Activated CD4-positive, alpha-beta T cell treated with anti-CD3 and anti-CD28 coated beads, Interleukin-2, amount 50 U/mL, for 48 hours (primary cell): Measurements from ENCODE around the gene RPS15.

ENCODE experiments used
- DNase-seq, 2 experiments: peaks; one replicate each; pipeline ENCODE4 v3.0.0-alpha.2; 2020

RPS15 gene

DNA sequence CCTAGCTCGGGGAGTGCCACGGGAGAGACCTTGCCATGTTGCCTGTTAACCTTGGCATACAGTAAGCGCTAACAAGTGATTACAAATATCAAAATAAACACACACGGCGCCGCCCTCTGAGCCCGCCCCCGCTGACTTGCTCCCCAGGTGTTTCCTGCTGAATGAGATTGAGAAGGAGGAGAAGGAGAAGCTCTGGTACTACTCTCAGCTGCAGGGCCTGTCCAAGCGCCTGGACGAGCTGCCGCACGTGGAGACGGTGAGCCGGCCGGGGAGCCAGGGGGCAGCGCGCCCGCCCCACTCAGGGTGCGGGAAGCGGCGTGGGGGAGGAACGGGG, 16.8 kb downstream of the RPS15 start:
- no peak for DNase-seq

DNA sequence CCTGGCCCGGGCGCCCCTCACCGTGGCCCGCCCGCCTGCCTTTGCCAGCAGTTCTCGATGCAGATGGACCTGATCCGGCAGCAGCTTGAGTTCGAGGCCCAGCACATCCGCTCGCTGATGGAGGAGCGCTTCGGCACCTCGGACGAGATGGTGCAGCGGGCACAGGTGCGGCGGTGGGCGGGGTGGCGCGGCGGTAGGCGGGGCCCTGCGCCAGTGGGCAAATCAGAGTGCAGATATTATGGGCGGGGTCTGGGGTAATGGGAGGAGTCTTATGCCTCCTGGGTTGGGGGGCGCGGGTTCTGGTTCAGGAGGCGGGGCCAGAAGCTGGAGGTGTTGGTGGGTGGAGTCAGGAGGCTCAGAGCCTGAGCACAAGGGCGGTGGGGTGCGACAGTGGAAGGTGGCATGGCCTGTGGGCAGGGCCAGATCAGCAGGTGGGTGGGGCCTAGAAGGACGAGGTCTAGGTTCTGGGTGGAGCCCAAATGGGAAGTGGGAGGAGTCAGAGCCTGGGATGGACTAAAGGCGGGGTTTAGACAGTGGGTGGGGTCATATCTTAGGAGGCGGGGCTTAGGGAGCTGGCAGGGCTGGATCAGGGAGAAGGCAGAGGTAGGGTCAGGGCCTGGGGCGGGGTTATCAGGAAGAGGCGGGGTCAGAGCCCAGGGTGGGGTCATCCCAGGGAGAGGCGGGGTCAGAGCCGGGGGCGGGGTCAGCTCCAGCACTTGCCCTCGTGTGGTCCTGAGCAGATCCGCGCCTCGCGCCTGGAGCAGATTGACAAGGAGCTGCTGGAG, 17.3 kb downstream of the RPS15 start:
- peak; percentile 69 to 75 for DNase-seq

DNA sequence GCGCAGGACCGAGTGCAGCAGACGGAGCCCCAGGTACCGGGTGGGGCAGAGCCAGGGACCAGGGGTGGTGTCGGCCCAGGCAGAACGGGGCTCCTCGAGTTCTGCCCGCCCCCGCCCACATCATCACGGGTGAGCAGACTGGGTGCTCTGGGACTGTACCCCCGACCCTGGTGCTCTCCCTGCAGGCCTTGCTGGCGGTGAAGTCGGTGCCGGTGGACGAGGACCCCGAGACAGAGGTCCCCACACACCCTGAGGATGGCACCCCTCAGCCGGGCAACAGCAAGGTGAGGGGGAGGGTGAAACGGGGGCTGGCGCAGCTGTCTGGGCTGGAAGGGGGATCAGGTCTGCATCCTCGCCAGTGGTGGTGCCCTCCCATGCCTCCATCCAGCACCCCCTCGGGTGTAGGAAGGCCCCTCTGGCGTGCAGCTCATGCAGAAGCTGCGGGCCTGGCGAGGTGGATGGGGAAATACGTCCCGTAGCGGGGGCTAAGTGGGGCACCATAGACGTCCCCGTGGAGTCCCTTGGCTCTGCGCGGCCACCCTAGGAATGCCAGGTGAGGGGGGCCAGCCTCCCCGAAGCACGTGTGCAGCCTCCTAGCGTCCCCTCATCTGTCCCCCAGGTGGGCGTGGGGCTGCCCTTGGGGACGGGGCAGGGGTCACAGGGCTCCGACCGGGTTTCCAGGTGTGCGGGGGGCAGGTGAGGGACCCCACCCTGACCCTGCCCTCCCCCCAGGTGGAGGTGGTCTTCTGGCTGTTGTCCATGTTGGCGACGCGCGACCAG, 18.1 kb downstream of the RPS15 start:
- DNase-seq: no peak

DNA sequence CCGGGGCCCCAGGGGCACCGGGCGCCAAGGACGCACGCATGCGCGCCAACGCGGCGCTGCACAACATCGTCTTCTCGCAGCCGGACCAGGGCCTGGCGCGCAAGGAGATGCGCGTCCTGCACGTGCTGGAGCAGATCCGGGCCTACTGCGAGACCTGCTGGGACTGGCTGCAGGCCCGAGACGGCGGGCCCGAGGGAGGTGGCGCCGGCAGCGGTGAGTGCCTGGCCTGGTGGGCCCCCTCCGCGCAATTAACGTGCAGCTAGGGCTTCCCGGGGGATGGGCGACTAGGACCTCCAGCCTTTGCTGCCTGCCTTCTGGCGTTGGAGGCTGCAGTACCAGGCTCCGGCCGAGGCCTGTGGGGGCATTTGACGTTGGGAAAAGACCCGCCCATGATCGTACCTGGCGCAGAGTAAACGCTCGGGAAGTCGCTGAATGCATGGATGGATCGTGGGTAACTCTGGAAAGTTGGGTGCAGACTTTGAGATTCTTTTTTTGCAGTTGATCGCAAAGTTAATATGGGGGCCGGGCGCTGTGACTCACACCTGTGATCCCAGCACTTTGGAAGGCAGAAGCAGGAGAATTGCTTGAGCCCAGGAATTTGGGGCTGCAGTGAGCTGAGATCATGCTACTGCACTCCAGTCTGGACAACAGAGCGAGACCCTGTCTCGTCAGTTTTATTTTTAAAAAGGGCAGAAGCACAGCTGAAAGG, 19.0 kb downstream of the RPS15 start:
- DNase-seq: no peak

DNA sequence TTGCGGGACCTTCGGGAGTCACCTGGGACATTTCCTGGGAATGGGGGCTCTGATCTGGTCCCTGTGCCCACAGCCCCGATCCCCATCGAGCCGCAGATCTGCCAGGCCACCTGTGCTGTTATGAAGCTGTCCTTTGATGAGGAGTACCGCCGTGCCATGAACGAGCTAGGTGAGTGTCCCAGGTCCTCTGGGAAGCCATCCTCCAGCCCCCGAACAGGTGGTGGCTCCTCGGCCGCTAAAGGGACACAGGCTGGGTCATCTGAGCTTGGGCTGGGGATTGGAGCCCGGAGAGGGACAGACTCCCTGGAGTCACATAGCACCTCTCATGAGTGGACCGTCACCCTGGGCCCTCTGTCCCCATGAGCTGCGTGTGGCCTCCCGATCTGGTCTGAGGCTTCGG, 19.7 kb downstream of the RPS15 start:
- DNase-seq: no peak

DNA sequence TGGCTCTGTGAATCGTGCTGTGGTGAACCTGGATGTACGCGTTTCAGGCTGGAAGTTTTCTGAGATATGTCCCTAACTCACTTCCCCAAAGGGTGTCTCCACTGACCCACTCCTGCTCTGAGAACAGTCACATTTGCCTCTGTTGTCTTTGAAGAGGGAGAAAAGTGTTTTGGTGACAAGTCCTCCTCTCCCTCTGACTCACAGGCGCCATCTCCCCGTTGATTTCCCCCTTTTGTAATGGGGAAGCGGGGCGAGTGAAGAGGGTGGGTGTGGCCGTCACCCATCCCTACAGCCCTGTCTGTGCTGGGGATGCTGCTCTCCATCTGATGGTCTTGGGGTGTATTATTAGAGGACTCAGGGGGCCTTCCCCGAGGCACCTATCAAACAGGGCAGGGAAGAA, 21.3 kb downstream of the RPS15 start:
- peak in 1 of 2 experiments; percentile 4 for DNase-seq

DNA sequence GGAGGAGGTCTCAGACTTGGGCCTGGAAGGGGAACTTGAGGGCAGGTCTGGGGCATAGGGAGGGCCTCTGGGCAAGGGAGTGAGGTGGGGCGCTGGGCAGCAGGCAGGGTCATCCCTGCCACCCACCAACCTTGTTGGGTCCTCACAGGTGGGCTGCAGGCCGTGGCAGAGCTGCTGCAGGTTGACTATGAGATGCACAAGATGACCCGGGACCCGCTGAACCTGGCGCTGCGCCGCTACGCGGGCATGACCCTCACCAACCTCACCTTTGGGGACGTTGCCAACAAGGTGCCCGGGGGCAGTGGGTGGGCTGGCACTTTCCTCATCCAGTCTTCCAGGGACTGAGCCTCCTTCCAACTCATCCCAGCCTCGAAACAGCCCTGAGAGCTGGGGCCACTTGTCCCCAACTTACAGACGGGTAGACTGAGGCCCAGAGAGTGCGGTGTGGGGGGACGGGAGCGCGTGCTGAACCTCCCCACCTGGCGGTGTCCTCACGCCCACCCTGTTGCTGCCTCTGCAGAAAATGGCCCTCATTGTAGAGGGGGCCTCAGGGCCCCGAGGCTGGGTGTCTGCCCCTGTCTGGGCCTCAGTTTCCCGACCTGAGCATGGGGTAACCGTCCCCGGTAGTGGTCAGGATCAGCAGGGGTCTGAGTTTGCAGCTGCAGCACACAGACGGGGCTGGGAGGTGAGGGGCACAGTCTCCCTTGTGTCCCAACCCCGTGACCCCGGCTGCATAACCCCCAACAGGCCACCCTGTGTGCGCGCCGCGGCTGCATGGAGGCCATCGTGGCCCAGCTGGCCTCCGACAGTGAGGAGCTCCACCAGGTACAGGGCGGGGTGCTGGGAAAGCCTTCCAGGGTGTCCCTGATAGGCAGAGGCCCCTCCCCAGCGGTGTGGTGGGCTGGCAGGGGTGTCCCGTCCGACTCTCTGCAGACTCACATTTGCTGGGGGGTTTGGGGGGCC, 22.1 kb downstream of the RPS15 start:
- DNase-seq: no peak

DNA sequence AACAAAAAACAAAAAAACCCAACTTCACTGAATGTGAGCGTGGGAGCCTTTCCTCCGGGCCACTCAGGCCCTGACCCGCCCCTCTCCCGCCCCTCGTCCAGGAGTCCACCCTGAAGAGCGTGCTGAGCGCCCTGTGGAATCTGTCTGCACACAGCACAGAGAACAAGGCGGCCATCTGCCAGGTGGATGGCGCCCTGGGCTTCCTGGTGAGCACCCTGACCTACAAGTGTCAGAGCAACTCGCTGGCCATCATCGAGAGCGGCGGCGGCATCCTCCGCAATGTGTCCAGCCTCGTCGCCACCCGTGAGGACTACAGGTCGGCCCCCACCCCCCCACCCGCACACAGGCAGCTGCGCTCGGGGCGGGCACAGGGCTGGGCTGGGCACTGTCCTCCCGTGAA, 23.7 kb downstream of the RPS15 start:
- no peak for DNase-seq

DNA sequence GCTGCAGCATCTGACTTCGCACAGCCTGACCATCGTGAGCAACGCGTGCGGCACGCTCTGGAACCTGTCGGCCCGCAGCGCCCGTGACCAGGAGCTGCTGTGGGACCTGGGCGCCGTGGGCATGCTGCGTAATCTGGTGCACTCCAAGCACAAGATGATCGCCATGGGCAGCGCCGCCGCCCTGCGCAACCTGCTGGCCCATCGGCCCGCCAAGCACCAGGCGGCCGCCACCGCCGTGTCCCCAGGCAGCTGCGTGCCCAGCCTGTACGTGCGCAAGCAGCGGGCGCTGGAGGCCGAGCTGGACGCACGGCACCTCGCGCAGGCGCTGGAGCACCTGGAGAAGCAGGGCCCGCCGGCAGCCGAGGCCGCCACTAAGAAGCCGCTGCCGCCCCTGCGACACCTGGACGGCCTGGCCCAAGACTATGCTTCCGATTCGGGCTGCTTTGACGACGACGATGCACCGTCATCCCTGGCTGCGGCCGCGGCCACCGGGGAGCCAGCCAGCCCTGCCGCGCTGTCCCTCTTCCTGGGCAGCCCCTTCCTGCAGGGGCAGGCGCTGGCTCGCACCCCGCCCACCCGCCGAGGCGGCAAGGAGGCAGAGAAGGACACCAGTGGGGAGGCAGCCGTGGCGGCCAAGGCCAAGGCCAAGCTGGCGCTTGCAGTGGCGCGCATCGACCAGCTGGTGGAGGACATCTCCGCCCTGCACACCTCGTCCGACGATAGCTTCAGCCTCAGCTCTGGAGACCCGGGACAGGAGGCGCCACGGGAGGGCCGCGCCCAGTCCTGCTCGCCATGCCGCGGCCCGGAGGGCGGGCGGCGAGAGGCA, 27.2 kb downstream of the RPS15 start:
- peak; percentile 52 to 63 for DNase-seq

DNA sequence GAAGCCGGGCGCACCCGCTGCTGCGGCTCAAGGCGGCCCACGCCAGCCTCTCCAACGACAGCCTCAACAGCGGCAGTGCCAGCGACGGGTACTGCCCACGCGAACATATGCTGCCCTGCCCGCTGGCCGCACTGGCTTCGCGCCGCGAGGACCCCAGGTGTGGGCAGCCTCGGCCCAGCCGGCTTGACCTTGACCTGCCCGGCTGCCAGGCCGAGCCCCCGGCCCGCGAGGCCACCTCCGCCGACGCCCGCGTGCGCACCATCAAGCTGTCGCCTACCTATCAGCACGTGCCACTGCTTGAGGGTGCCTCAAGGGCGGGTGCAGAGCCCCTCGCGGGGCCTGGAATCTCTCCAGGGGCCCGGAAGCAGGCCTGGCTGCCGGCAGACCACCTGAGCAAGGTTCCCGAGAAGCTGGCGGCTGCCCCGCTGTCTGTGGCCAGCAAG, 27.8 kb downstream of the RPS15 start:
- DNase-seq: no peak

DNA sequence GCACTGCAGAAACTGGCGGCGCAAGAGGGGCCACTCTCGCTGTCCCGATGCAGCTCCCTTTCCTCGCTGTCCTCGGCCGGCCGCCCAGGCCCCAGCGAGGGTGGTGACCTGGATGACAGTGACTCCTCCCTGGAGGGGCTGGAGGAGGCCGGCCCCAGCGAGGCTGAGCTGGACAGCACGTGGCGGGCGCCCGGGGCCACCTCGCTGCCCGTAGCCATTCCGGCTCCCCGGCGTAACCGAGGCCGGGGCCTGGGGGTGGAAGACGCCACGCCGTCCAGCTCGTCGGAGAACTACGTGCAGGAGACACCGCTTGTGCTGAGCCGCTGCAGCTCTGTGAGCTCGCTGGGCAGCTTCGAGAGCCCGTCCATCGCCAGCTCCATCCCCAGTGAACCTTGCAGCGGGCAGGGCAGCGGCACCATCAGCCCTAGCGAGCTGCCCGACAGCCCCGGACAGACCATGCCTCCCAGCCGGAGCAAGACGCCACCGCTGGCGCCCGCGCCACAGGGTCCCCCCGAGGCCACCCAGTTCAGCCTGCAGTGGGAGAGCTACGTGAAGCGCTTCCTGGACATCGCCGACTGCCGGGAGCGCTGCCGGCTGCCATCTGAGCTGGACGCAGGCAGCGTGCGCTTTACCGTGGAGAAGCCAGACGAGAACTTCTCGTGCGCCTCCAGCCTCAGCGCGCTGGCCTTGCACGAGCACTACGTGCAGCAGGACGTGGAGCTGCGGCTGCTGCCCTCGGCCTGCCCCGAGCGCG, 28.4 kb downstream of the RPS15 start:
- no peak for DNase-seq

DNA sequence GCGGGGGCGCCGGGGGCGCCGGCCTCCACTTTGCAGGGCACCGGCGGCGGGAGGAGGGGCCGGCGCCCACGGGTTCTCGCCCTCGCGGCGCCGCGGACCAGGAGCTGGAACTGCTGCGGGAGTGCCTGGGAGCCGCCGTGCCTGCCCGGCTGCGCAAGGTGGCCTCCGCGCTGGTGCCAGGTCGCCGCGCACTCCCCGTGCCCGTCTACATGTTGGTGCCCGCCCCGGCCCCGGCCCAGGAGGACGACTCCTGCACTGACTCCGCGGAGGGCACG, 29.0 kb downstream of the RPS15 start:
- no peak for DNase-seq

DNA sequence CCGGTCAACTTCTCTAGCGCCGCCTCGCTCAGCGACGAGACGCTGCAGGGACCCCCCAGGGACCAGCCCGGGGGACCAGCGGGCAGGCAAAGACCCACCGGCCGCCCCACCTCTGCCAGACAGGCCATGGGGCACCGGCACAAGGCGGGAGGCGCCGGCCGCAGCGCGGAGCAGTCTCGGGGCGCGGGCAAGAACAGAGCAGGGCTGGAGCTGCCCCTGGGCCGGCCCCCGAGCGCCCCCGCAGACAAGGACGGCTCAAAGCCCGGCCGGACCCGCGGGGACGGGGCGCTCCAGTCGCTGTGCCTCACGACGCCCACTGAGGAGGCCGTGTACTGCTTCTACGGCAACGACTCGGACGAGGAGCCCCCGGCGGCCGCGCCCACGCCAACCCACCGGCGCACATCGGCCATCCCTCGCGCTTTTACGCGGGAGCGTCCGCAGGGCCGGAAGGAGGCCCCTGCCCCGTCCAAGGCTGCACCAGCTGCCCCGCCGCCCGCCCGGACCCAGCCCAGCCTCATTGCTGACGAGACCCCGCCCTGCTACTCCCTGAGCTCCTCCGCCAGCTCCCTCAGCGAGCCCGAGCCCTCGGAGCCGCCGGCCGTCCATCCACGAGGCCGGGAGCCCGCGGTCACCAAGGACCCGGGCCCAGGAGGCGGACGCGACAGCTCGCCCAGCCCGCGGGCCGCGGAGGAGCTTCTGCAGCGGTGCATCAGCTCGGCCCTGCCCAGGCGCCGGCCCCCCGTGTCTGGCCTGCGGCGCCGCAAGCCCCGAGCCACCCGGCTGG, 29.5 kb downstream of the RPS15 start:
- DNase-seq: no peak

DNA sequence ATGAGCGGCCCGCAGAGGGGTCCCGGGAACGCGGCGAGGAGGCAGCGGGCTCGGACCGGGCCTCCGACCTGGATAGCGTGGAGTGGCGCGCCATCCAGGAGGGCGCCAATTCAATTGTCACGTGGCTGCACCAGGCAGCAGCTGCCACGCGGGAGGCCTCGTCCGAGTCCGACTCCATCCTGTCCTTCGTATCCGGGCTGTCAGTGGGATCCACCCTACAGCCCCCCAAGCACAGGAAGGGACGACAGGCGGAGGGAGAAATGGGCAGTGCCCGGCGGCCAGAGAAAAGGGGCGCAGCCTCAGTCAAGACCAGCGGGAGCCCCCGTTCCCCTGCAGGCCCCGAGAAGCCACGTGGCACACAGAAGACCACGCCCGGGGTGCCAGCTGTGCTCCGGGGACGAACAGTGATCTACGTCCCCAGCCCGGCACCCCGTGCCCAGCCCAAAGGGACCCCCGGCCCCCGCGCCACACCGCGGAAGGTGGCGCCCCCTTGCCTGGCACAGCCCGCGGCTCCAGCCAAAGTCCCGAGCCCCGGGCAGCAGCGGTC, 30.2 kb downstream of the RPS15 start:
- DNase-seq: no peak

DNA sequence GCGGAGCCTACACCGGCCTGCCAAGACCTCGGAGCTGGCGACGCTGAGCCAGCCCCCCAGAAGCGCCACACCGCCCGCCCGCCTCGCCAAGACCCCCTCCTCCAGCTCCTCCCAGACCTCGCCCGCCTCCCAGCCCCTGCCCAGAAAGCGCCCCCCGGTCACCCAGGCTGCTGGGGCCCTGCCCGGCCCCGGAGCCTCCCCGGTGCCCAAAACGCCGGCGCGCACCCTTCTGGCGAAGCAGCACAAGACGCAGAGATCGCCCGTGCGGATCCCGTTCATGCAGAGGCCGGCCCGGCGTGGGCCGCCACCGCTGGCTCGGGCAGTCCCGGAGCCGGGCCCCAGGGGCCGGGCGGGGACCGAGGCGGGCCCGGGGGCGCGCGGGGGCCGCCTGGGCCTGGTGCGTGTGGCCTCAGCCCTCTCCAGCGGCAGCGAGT, 30.6 kb downstream of the RPS15 start:
- peak; percentile 57 to 65 for DNase-seq

DNA sequence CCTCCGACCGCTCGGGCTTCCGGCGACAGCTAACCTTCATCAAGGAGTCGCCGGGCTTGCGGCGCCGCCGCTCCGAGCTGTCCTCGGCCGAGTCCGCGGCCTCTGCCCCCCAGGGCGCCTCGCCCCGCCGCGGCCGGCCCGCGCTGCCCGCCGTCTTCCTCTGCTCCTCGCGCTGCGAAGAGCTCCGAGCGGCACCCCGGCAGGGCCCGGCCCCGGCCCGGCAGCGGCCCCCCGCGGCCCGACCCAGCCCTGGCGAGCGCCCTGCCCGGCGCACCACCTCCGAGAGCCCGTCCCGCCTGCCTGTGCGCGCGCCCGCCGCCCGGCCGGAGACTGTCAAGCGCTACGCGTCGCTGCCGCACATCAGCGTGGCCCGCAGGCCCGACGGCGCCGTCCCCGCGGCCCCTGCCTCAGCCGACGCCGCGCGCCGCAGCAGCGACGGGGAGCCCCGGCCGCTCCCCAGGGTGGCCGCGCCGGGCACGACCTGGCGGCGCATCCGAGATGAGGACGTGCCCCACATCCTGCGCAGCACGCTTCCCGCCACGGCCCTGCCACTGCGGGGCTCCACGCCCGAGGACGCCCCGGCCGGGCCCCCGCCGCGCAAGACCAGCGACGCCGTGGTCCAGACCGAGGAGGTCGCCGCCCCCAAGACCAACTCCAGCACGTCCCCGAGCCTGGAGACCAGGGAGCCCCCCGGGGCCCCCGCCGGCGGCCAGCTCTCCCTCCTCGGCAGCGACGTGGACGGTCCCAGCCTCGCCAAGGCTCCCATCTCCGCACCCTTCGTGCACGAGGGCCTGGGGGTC, 31.3 kb downstream of the RPS15 start:
- no peak for DNase-seq

DNA sequence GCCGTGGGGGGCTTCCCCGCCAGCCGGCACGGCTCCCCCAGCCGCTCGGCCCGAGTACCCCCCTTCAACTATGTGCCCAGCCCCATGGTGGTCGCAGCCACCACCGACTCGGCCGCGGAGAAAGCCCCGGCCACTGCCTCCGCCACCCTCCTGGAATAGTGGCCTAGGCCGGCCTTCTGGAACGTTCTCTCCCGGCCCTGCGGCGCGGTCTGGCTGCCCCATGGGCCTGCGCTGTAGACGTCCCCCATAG, 31.8 kb downstream of the RPS15 start:
- no peak for DNase-seq

DNA sequence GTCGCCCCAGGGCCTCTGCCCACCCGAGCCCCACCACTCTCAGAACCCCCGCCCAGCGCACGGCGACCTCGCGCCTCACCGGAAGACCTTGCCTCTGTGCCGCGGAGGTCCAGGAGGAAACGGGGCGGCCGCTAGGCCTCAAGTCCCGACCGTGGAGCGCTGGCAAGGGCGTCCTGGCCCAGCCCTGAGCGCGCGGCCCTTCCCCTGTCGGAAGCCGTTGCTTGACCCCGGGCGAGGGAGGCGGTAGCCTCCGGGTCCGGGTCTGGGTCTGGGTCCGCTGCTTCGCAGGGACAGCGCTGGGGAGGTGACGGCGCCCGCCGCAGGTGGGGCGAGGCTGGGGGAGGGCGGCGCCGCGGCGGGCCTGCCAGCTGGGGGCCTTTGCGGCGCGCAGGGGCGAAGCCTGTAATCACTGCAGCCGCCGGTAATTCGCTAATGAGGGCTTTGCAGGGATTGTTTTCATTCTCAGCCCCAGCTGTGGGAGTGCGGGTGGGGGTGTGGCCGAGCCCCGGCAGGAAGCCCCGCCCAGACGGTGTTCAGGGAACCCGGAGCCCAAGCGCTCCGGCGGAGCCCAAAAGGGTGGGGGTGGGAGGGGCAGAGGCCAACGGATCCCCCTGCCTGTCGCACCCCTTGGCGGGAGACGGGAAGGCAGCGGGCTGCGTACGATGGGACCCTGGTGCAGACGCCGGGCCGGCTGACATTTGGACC, 32.3 kb downstream of the RPS15 start:
- DNase-seq: peak; percentile 76 to 82
